GM23338 (cell line): Measurements from ENCODE around the gene EXD3. TPM values are rescaled to one million over a fixed set of nuclear protein-coding genes. Genes with fewer than 3 reads are reported as not detected.
A peak's percentile ranks its signal among the peaks of the same experiment; 100 is the strongest.

ENCODE experiments used
- ATAC-seq: fragments of 200-7000 bp; cut with Tn5 transposase; 3 replicates; pipeline ENCODE4 v1.9.1; 2020
- DNase-seq: peaks from one replicate; pipeline ENCODE4 v3.0.0-alpha.2; 2015; ENCODE audit warnings: low spot score
- H2AFZ ChIP-seq: fragments of 200-600 bp; sonication (generic); 2 replicates; pipeline ENCODE4 v1.8.0; 2016; ENCODE audit warnings: antibody characterized with exemption, mild to moderate bottlenecking, moderate library complexity
- H3F3A ChIP-seq: fragments of 200-600 bp; sonication (generic); replicated peaks from 2 replicates; pipeline ENCODE4 v1.8.0; 2017; ENCODE audit warnings: antibody characterized with exemption, mixed run types, low read depth
- H3K27ac ChIP-seq: fragments of 200-600 bp; sonication (generic); 2 replicates; pipeline ENCODE4 v1.6.1; 2016; ENCODE audit warnings: low read depth
- H3K27me3 ChIP-seq: fragments of 200-600 bp; sonication (generic); 2 replicates; pipeline ENCODE4 v1.8.0; 2016; ENCODE audit warnings: mild to moderate bottlenecking, mixed run types, moderate library complexity; ENCODE audit not compliant: insufficient read depth
- H3K36me3 ChIP-seq: fragments of 200-600 bp; sonication (generic); 2 replicates; pipeline ENCODE4 v1.8.0; 2016; ENCODE audit warnings: mild to moderate bottlenecking; ENCODE audit not compliant: insufficient read depth
- H3K4me1 ChIP-seq: fragments of 200-600 bp; sonication (generic); 2 replicates; pipeline ENCODE4 v1.8.0; 2016; ENCODE audit warnings: mild to moderate bottlenecking, moderate library complexity; ENCODE audit not compliant: insufficient read depth
- H3K4me2 ChIP-seq: fragments of 200-600 bp; sonication (generic); 2 replicates; pipeline ENCODE4 v1.7.1; 2017; ENCODE audit warnings: mixed run types
- H3K4me3 ChIP-seq: fragments of 200-600 bp; sonication (generic); 2 replicates; pipeline ENCODE4 v1.6.1; 2016; ENCODE audit warnings: mixed run types
- H3K79me2 ChIP-seq: fragments of 200-600 bp; sonication (generic); replicated peaks from 2 replicates; pipeline ENCODE4 v1.8.0; 2017; ENCODE audit warnings: mild to moderate bottlenecking; ENCODE audit not compliant: insufficient read depth
- H3K9me2 ChIP-seq: fragments of 200-600 bp; sonication (generic); 2 replicates; pipeline ENCODE4 v1.8.0; 2017; ENCODE audit not compliant: insufficient read depth
- H4K20me1 ChIP-seq: fragments of 200-600 bp; sonication (generic); replicated peaks from 2 replicates; pipeline ENCODE4 v1.8.0; 2017; ENCODE audit warnings: mild to moderate bottlenecking; ENCODE audit not compliant: insufficient read depth
- H3K27ac Mint-ChIP-seq: 2 replicates; pipeline ENCODE4 v1.8.0; 2020; ENCODE audit warnings: inconsistent platforms, mild to moderate bottlenecking, moderate library complexity, mixed read lengths
- H3K27me3 Mint-ChIP-seq: 3 replicates; pipeline ENCODE4 v1.8.0; 2022; ENCODE audit warnings: low read depth, mild to moderate bottlenecking, moderate library complexity, mixed read lengths, inconsistent platforms; ENCODE audit not compliant: insufficient read depth, poor library complexity
- H3K36me3 Mint-ChIP-seq: 3 replicates; pipeline ENCODE4 v1.8.0; 2021; ENCODE audit warnings: low read depth, mild to moderate bottlenecking, inconsistent platforms, moderate library complexity, mixed read lengths
- H3K4me1 Mint-ChIP-seq: 3 replicates; pipeline ENCODE4 v1.8.0; 2020; ENCODE audit warnings: mild to moderate bottlenecking, inconsistent platforms, mixed read lengths
- H3K4me3 Mint-ChIP-seq: 3 replicates; pipeline ENCODE4 v1.8.0; 2021; ENCODE audit warnings: moderate library complexity, mild to moderate bottlenecking, inconsistent platforms, mixed read lengths
- H3K9me3 Mint-ChIP-seq: 3 replicates; pipeline ENCODE4 v1.8.0; 2020; ENCODE audit warnings: moderate library complexity, mild to moderate bottlenecking, inconsistent platforms, mixed read lengths
- CREB1 ChIP-seq: fragments of 250-450 bp; sonication (Bioruptor Pico); IDR thresholded peaks from 2 replicates; pipeline ENCODE4 v1.5.0; 2020; ENCODE audit warnings: low read depth, mild to moderate bottlenecking, moderate library complexity
- EZH2 ChIP-seq: fragments of 200-600 bp; sonication (generic); IDR thresholded peaks from one replicate; pipeline ENCODE4 v1.8.0; 2017; ENCODE audit warnings: antibody characterized with exemption, mild to moderate bottlenecking, low read depth; ENCODE audit not compliant: unreplicated experiment
- EZH2phosphoT487 ChIP-seq: fragments of 200-600 bp; sonication (generic); IDR thresholded peaks from one replicate; pipeline ENCODE4 v1.8.1; 2018; ENCODE audit warnings: antibody characterized with exemption; ENCODE audit not compliant: unreplicated experiment
- NANOG ChIP-seq: IDR thresholded peaks from 2 replicates; pipeline ENCODE4 v1.6.1; 2016; ENCODE audit warnings: antibody characterized with exemption, borderline replicate concordance
- POLR2AphosphoS5 ChIP-seq: IDR thresholded peaks from 2 replicates; pipeline ENCODE4 v1.6.1; 2016; ENCODE audit warnings: antibody characterized with exemption, low read depth
- STAT1 ChIP-seq: IDR thresholded peaks from one replicate; pipeline ENCODE4 v1.6.1; 2016; ENCODE audit warnings: antibody characterized with exemption; ENCODE audit not compliant: unreplicated experiment
- ZNF114 ChIP-seq: fragments of 250-450 bp; sonication (Bioruptor Pico); IDR thresholded peaks from 2 replicates; pipeline ENCODE4 v1.5.0; 2020; ENCODE audit warnings: mild to moderate bottlenecking, moderate library complexity
- polyA plus RNA-seq: library from polyadenylated mRNA; unstranded; fragments of >200 nt; fragmentation: Nextera tagmentation; extraction: Ambion mirVana; gene quantifications from 2 replicates; pipeline ENCODE4 v1.2.1, GENCODE V29; 2016
- total RNA-seq: library from RNA; depleted of rRNA; stranded (reverse); fragments of >200 nt; shearing (Covaris generic); gene quantifications from 2 replicates; pipeline ENCODE4 v1.2.3, GENCODE V29; 2014
- TF ChIP-seq, protein P1 (sequence below): IDR thresholded peaks from 2 replicates; pipeline ENCODE4 v1.6.1; 2016; ENCODE audit warnings: antibody characterized with exemption
- TF ChIP-seq, protein P2 (sequence below): fragments of 250-450 bp; sonication (Bioruptor Pico); IDR thresholded peaks from 2 replicates; pipeline ENCODE4 v1.5.0; 2020; ENCODE audit warnings: mild to moderate bottlenecking, moderate library complexity
- TF ChIP-seq, protein P3 (sequence below): IDR thresholded peaks from one replicate; pipeline ENCODE4 v1.6.1; 2018; ENCODE audit warnings: antibody characterized with exemption; ENCODE audit not compliant: unreplicated experiment
- TF ChIP-seq, protein P4 (sequence below), 2 experiments: fragments of 200-600 bp in 1 of 2; sonication (generic) in 1 of 2; conservative IDR thresholded peaks; 2 replicates each; pipeline versions ENCODE4 v1.5.1 to v1.6.1; 2016 to 2017; ENCODE audit warnings: antibody characterized with exemption in 2 of 2, low read depth in 2 of 2, mild to moderate bottlenecking in 2 of 2, moderate library complexity in 1 of 2

Gene EXD3
- total and polyA plus RNA-seq, 2 experiments from 2014 or later: 3.6 to 9.7 TPM

DNA sequence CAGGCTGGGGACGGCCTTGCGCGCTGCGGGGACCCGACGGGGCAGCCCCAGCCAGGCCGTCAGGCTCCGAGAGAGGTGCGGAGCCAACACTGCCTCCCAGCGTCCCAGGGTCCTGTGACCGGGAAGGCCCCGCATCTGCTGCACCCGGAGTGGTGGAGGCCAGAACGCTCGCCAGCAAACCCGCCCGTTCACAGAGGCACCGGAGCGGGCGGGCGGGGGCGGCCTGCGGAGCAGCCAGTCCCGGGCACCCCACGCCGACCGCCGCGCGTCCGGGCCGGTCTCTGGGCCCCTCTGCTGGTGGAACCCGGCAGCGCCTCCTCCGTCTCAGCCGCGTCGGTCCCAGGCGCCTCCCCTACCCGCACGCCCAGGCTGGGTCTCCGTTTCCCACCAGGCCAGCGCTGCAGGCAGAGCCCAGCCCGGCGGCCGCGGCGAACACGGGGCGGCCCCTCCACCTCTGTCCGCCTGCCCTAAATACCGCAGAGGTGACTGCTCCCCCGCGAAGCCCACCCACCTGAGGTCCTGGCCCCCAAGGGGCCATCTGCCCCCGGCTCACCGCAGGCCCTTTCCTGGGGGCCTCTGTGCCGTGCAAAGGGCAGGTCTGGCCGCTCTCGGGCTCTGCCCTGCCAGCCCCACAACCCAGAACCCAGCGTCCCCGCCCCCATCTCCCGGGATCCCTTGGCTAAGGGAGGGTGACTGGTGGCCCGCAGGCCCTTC, 15.9 kb downstream of the EXD3 start:
- no peaks in the 10 kb centered on the region for H3K79me2 ChIP-seq
- H2AFZ ChIP-seq: no peak overlapping the region; the same call in 1 of the 2 replicates
- no peaks in the 10 kb centered on the region for H3K9me2 ChIP-seq
- H3K4me2 ChIP-seq: peak overlapping the region; percentile 75
- peaks cover 7% of the 10 kb centered on the region for H3K36me3 Mint-ChIP-seq
- H3K27me3 ChIP-seq: no peaks in the 10 kb centered on the region
- peak overlapping the region; percentile 27; the same call in 2 of the 3 replicates for H3K4me3 Mint-ChIP-seq
- no peaks in the 10 kb centered on the region for H3K27me3 Mint-ChIP-seq
- H4K20me1 ChIP-seq: peaks cover 5% of the 10 kb centered on the region; the same call in 1 of the 2 replicates
- TF ChIP-seq, protein P1, sequence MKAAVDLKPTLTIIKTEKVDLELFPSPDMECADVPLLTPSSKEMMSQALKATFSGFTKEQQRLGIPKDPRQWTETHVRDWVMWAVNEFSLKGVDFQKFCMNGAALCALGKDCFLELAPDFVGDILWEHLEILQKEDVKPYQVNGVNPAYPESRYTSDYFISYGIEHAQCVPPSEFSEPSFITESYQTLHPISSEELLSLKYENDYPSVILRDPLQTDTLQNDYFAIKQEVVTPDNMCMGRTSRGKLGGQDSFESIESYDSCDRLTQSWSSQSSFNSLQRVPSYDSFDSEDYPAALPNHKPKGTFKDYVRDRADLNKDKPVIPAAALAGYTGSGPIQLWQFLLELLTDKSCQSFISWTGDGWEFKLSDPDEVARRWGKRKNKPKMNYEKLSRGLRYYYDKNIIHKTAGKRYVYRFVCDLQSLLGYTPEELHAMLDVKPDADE: no peak
- TF ChIP-seq POLR2AphosphoS5 (0 out of 2 replicates have a peak, but pooled peaks have one; percentile 12), ZNF114 (CRISPR knock-in tag) (no peak), CREB1 (CRISPR knock-in tag) (no peak), EZH2phosphoT487 (no peak), NANOG (no peak), STAT1 (no peak), EZH2 (no peak)
- TF ChIP-seq, protein P2, sequence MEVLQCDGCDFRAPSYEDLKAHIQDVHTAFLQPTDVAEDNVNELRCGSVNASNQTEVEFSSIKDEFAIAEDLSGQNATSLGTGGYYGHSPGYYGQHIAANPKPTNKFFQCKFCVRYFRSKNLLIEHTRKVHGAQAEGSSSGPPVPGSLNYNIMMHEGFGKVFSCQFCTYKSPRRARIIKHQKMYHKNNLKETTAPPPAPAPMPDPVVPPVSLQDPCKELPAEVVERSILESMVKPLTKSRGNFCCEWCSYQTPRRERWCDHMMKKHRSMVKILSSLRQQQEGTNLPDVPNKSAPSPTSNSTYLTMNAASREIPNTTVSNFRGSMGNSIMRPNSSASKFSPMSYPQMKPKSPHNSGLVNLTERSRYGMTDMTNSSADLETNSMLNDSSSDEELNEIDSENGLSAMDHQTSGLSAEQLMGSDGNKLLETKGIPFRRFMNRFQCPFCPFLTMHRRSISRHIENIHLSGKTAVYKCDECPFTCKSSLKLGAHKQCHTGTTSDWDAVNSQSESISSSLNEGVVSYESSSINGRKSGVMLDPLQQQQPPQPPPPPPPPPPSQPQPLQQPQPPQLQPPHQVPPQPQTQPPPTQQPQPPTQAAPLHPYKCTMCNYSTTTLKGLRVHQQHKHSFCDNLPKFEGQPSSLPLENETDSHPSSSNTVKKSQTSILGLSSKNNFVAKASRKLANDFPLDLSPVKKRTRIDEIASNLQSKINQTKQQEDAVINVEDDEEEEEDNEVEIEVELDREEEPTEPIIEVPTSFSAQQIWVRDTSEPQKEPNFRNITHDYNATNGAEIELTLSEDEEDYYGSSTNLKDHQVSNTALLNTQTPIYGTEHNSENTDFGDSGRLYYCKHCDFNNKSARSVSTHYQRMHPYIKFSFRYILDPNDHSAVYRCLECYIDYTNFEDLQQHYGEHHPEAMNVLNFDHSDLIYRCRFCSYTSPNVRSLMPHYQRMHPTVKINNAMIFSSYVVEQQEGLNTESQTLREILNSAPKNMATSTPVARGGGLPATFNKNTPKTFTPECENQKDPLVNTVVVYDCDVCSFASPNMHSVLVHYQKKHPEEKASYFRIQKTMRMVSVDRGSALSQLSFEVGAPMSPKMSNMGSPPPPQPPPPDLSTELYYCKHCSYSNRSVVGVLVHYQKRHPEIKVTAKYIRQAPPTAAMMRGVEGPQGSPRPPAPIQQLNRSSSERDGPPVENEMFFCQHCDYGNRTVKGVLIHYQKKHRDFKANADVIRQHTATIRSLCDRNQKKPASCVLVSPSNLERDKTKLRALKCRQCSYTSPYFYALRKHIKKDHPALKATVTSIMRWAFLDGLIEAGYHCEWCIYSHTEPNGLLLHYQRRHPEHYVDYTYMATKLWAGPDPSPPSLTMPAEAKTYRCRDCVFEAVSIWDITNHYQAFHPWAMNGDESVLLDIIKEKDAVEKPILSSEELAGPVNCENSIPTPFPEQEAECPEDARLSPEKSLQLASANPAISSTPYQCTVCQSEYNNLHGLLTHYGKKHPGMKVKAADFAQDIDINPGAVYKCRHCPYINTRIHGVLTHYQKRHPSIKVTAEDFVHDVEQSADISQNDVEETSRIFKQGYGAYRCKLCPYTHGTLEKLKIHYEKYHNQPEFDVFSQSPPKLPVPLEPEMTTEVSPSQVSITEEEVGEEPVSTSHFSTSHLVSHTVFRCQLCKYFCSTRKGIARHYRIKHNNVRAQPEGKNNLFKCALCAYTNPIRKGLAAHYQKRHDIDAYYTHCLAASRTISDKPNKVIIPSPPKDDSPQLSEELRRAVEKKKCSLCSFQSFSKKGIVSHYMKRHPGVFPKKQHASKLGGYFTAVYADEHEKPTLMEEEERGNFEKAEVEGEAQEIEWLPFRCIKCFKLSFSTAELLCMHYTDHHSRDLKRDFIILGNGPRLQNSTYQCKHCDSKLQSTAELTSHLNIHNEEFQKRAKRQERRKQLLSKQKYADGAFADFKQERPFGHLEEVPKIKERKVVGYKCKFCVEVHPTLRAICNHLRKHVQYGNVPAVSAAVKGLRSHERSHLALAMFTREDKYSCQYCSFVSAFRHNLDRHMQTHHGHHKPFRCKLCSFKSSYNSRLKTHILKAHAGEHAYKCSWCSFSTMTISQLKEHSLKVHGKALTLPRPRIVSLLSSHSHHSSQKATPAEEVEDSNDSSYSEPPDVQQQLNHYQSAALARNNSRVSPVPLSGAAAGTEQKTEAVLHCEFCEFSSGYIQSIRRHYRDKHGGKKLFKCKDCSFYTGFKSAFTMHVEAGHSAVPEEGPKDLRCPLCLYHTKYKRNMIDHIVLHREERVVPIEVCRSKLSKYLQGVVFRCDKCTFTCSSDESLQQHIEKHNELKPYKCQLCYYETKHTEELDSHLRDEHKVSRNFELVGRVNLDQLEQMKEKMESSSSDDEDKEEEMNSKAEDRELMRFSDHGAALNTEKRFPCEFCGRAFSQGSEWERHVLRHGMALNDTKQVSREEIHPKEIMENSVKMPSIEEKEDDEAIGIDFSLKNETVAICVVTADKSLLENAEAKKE (CRISPR knock-in tag): no peak
- TF ChIP-seq, protein P3, sequence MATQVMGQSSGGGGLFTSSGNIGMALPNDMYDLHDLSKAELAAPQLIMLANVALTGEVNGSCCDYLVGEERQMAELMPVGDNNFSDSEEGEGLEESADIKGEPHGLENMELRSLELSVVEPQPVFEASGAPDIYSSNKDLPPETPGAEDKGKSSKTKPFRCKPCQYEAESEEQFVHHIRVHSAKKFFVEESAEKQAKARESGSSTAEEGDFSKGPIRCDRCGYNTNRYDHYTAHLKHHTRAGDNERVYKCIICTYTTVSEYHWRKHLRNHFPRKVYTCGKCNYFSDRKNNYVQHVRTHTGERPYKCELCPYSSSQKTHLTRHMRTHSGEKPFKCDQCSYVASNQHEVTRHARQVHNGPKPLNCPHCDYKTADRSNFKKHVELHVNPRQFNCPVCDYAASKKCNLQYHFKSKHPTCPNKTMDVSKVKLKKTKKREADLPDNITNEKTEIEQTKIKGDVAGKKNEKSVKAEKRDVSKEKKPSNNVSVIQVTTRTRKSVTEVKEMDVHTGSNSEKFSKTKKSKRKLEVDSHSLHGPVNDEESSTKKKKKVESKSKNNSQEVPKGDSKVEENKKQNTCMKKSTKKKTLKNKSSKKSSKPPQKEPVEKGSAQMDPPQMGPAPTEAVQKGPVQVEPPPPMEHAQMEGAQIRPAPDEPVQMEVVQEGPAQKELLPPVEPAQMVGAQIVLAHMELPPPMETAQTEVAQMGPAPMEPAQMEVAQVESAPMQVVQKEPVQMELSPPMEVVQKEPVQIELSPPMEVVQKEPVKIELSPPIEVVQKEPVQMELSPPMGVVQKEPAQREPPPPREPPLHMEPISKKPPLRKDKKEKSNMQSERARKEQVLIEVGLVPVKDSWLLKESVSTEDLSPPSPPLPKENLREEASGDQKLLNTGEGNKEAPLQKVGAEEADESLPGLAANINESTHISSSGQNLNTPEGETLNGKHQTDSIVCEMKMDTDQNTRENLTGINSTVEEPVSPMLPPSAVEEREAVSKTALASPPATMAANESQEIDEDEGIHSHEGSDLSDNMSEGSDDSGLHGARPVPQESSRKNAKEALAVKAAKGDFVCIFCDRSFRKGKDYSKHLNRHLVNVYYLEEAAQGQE: no peak
- TF ChIP-seq, protein P4, sequence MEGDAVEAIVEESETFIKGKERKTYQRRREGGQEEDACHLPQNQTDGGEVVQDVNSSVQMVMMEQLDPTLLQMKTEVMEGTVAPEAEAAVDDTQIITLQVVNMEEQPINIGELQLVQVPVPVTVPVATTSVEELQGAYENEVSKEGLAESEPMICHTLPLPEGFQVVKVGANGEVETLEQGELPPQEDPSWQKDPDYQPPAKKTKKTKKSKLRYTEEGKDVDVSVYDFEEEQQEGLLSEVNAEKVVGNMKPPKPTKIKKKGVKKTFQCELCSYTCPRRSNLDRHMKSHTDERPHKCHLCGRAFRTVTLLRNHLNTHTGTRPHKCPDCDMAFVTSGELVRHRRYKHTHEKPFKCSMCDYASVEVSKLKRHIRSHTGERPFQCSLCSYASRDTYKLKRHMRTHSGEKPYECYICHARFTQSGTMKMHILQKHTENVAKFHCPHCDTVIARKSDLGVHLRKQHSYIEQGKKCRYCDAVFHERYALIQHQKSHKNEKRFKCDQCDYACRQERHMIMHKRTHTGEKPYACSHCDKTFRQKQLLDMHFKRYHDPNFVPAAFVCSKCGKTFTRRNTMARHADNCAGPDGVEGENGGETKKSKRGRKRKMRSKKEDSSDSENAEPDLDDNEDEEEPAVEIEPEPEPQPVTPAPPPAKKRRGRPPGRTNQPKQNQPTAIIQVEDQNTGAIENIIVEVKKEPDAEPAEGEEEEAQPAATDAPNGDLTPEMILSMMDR (conservative IDR thresholded peaks at IDR 0.05; ENCODE audit: low read depth in 2 of 2): peak; percentile 50 to 75
- H3K4me3 ChIP-seq: peak overlapping the region; percentile 56
- peak; percentile 90 for ATAC-seq
- H3K36me3 ChIP-seq: no peaks in the 10 kb centered on the region
- 0 out of 2 replicates have a peak, but pooled peaks cover 3% of the 10 kb centered on the region for H3K4me1 ChIP-seq
- no peak overlapping the region for H3K27ac ChIP-seq
- H3K27ac Mint-ChIP-seq: no peak overlapping the region
- H3F3A ChIP-seq: 0 out of 2 replicates have a peak, but pooled peaks cover 3% of the 10 kb centered on the region
- H3K4me1 Mint-ChIP-seq: no peaks in the 10 kb centered on the region; the same call in 1 of the 3 replicates
- H3K9me3 Mint-ChIP-seq: peaks cover 7% of the 10 kb centered on the region
- peak; percentile 91 for DNase-seq
